RWPE1 (cell line): Measurements from ENCODE around the gene BRCA1.
A peak's percentile ranks its signal among the peaks of the same experiment; 100 is the strongest.

Source experiments
- CTCF ChIA-PET: fragments of 350-600 bp; sonication (Branson Sonifier 250); formaldehyde crosslinking; extraction: SDS; loops from one replicate; lab custom pipeline; 2021; lab: Yijun Ruan, JAX
- POLR2A ChIA-PET: fragments of 400-600 bp; formaldehyde crosslinking; extraction: SDS; loops from one replicate; lab custom pipeline; 2020; ENCODE audit warnings: antibody characterized with exemption; ENCODE audit not compliant: low non-redundant PET; lab: Yijun Ruan, JAX
- DNase-seq: peaks from one replicate; pipeline ENCODE4 v3.0.0; 2012; ENCODE audit warnings: low spot score
- H3K27ac ChIP-seq: fragments of 450-650 bp; 2 replicates; pipeline ENCODE4 v1.5.1; 2017
- TF ChIP-seq, protein P1 (sequence below): fragments of 450-650 bp; conservative IDR thresholded peaks from 2 replicates; pipeline ENCODE4 v1.5.1; 2017; ENCODE audit warnings: low read depth, mild to moderate bottlenecking

The BRCA1 gene

DNA sequence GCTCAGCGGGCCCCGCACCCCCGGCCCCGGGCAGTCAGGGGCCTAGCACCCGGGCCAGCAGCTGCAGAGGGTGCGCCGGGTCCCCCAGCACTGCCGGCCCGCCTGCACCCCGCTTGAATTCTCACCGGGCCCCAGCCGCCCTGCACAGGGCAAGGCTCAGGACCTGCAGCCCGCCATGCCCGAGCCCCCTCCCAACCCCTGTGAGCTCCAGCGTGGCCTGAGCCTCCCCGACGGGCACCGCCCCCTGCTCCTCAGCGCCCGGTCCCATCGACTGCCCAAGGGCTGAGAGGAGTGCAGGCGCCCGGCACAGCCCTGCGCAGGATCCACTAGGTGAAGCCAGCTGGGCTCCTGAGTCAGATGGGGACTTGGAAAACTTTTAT lies 1.7 kb upstream of the BRCA1 start:
- H3K27ac ChIP-seq, result peak overlapping the region; percentile 99
- POLR2A ChIA-PET, result interaction anchor here (1.2 kb wide), 1 partner anchor 8 kb away, joined by 4 read pairs; no protein-coding TSS in a partner anchor
- CTCF ChIA-PET, result no interaction called here
- TF ChIP-seq, protein P1, sequence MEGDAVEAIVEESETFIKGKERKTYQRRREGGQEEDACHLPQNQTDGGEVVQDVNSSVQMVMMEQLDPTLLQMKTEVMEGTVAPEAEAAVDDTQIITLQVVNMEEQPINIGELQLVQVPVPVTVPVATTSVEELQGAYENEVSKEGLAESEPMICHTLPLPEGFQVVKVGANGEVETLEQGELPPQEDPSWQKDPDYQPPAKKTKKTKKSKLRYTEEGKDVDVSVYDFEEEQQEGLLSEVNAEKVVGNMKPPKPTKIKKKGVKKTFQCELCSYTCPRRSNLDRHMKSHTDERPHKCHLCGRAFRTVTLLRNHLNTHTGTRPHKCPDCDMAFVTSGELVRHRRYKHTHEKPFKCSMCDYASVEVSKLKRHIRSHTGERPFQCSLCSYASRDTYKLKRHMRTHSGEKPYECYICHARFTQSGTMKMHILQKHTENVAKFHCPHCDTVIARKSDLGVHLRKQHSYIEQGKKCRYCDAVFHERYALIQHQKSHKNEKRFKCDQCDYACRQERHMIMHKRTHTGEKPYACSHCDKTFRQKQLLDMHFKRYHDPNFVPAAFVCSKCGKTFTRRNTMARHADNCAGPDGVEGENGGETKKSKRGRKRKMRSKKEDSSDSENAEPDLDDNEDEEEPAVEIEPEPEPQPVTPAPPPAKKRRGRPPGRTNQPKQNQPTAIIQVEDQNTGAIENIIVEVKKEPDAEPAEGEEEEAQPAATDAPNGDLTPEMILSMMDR, result no peak
- no peak for DNase-seq

DNA sequence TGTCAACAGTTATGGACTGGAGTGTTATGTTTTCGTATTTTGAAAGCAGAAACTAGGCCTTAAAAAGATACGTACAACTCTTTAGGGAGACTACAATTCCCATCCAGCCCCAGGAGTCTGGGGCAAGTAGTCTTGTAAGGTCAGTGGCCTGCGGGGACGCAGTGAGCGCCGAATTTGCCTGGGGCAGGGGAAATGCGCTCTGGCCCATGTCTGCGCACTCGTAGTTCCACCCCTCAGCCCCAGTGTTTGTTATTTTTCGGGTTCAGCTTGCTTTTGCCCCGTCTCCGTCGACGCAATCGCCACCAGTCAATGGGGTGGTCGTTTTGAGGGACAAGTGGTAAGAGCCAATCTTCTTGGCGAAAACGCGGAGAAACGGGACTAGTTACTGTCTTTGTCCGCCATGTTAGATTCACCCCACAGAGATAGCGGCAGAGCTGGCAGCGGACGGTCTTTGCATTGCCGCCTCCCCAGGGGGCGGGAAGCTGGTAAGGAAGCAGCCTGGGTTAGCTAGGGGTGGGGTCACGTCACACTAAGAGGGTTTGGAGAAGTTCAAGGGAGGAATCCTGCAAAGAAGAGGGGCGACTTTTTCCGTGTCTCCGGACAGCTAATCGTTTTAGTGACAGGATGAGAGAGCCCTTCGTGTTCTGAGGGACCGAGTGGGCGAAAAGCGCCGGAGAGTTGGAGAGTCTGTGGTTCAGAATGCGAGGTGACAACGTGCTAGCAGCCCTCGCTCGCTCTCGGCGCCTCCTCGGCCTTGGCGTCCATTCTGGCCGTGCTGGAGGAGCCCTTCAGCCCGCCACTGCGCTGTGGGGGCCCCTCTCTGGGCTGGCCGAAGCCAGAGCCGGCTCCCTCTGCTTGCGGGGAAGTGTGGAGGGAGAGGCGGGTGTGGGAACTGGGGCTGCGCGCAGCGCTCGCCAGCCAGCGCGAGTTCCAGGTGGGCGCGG lies 1.1 kb upstream of the BRCA1 start:
- ChIA-PET CTCF (no interaction called here), POLR2A (interaction anchor here (0.5 to 1.2 kb wide), 2 partner anchors 8 to 45 kb away, joined by 4 read pairs; partner anchors contain the start of gene NBR1)
- peak overlapping the region; percentile 99 for H3K27ac ChIP-seq
- no peak for DNase-seq
- TF ChIP-seq, protein P1, result no peak

DNA sequence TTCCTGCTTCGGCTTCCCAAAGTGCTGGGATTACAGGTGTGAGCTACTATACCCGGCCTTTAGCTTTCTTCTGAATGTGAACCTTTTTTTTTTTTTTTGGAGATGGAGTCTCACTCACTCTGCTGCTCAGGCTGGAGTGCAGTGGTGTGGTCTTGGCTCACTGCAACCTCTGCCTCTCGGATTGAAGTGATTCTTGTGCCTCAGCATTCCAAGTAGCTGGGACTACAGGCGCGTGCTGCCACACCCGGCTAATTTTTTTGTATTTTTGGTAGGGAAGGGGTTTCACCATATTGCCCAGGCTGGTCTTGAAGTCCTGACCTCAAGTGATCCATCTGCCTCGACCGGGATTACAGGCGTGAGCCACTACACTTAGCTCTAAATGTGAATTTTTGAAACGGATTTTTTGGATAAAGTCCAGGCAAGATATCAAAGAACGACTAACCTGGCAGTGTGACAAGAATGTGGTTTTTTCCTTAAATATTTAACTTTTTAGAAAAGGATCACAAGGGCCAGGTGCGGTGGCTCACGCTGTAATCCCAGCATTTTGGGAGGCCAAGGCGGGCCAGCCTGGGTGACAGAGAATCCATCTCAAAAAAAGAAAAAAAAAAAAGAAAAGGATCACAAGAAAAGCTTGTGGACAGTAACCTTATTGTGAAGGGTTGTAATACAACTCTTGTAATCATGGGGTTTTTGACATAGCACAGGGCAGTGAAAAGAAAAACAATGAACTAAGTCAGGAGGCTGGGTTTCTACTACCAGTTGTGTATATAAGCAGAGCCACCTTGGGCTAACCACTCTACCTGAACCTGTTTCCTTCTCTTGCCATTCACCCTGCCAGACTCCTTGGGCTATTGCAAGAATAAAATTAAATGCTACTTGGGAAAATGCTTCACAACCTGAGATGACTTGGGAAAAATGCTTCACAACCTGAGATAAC lies 6.2 kb downstream of the BRCA1 start:
- CTCF ChIA-PET, result no interaction called here
- no peak for DNase-seq

DNA sequence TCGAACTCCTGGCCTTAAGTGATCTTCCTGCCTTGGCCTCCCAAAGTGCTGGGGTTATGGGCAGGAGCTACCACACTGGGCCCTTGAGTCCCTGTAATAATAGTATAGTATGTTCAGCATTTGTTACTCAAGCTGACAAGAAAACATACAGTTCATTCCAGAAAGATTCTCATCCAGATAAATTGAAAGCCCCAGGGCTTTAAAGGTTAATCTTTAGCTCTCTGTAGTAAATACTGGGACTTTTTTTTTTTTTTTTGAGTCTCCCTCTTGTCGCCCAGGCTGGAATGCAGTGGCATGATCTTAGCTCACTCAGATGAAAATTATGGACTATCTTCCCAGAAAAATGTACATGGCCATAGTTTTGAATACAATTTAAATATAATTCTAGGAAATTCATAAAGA lies 11.0 kb downstream of the BRCA1 start:
- no peak overlapping the region for H3K27ac ChIP-seq
- CTCF ChIA-PET, result interaction anchor here (0.6 kb wide), 1 partner anchor 413 kb away, joined by 9 read pairs; no protein-coding TSS in a partner anchor
- DNase-seq, result no peak
- TF ChIP-seq, protein P1, result no peak
- POLR2A ChIA-PET, result interaction anchor here (0.7 kb wide), 1 partner anchor 456 kb away, joined by 6 read pairs; no protein-coding TSS in a partner anchor

More for the DNA sequence above, 6.2 kb downstream of the BRCA1 start:
- POLR2A ChIA-PET, result interaction anchor here (1.0 kb wide), 1 partner anchor 8 kb away, joined by 4 read pairs; no protein-coding TSS in a partner anchor
- H3K27ac ChIP-seq, result no peak overlapping the region; the same call in 1 of the 2 replicates
- TF ChIP-seq, protein P1, result no peak

DNA sequence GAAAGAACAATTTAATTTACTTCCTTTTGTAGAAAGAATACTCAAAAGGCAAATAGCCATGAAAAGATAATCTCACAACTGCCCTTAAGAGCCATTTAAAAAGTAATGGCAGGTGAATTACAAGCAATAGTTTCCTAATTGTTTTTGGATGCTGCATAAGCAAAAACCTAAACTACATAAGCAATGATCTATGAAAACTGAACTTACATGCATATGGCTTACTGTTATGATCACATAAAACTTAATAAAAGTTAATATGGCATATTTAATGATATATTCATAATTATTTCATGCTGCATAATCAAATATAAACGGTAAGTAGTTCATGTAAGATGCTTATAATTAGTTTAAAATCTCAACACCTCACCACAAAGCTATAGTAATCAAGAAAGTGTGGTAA lies 18.6 kb downstream of the BRCA1 start:
- TF ChIP-seq, protein P1, result no peak
- CTCF ChIA-PET, result no interaction called here
- POLR2A ChIA-PET, result no interaction called here
- no peak overlapping the region for H3K27ac ChIP-seq
- DNase-seq, result no peak

DNA sequence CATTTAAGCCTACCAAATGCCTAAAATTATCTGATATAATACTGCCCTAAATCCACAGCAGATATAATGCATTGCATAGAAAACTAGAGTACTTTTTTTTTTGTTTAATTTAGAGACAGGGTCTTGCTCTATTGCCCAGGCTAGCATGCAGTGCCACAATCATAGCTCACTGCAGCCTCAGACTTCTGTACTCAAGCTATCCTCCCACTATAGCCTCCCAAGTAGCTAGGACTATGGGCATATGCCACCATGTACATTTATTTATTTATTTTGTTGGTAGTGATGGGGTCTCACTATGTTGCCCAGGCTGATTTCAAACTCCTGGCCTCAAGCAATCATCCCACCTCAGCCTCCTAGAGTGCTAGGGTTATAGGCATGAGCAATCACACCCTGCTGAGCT lies 20.0 kb downstream of the BRCA1 start:
- no peak overlapping the region for H3K27ac ChIP-seq
- CTCF ChIA-PET, result no interaction called here
- no peak for DNase-seq
- POLR2A ChIA-PET, result no interaction called here
- TF ChIP-seq, protein P1, result no peak
